GM12801 (cell line): ENCODE measurements around the gene ATP4B.

Source experiments
- CTCF ChIP-seq: IDR thresholded peaks from one replicate; pipeline ENCODE4 v1.5.1; 2011; ENCODE audit warnings: control low read depth; ENCODE audit not compliant: insufficient read length; ENCODE audit errors: extremely low read depth

The ATP4B gene

GRCh38 chr13:113663934-113664333 lies 5.9 kb upstream of the ATP4B start:
- TF ChIP-seq CTCF, result no peak

- no peak for TF ChIP-seq CTCF
These were observed 3.5 kb upstream of the ATP4B start for GRCh38 chr13:113661509-113661908.

- TF ChIP-seq CTCF, result no peak
These were observed 2.1 kb upstream of the ATP4B start for GRCh38 chr13:113660066-113660465.

GRCh38 chr13:113659337-113659736 lies 1.3 kb upstream of the ATP4B start:
- TF ChIP-seq CTCF, result no peak

GRCh38 chr13:113658836-113659235 lies 838 bp upstream of the ATP4B start:
- TF ChIP-seq CTCF, result no peak

GRCh38 chr13:113656831-113657671 lies 947 bp downstream of the ATP4B start:
- TF ChIP-seq CTCF, result no peak

GRCh38 chr13:113656003-113656588 lies 1.9 kb downstream of the ATP4B start:
- TF ChIP-seq CTCF, result no peak
